Suprapubic skin (tissue), 4 donors: ENCODE results near the gene PIGC.

Experiments used
- CTCF ChIP-seq, 2 donors: fragments of 200-600 bp in 1 of 2; fragments of 450-650 bp in 1 of 2; sonication (generic) in 1 of 2; IDR thresholded peaks; one replicate each; pipeline ENCODE4 v1.5.1; 2016 to 2019; ENCODE audit warnings: antibody characterized with exemption in 2 of 2, mild to moderate bottlenecking in 1 of 2, moderate library complexity in 1 of 2
- EP300 ChIP-seq: sonication (generic); formaldehyde crosslinking; IDR thresholded peaks from one replicate; pipeline ENCODE4 v1.6.1; 2017; ENCODE audit warnings: antibody characterized with exemption
- POLR2A ChIP-seq, 2 donors: fragments of 450-650 bp; IDR thresholded peaks; one replicate each; pipeline ENCODE4 v1.6.1; 2017; ENCODE audit warnings: antibody characterized with exemption in 2 of 2, mild to moderate bottlenecking in 2 of 2, moderate library complexity in 2 of 2
- POLR2AphosphoS5 ChIP-seq, 3 donors: sonication (generic); formaldehyde crosslinking; IDR thresholded peaks; one replicate each; pipeline ENCODE4 v1.6.1; 2017; ENCODE audit warnings: antibody characterized with exemption in 3 of 3

GRCh38 chr1:172457479-172458130 lies 13.7 kb upstream of the PIGC start:
- TF ChIP-seq POLR2AphosphoS5 (IDR thresholded peaks at IDR 0.05) (no peak), CTCF (IDR thresholded peaks at IDR 0.05) (no peak), POLR2A (IDR thresholded peaks at IDR 0.05) (no peak), EP300 (no peak)
